NB4 (cell line): Measurements from ENCODE around the gene GFY.

ENCODE experiments used
- DNase-seq: peaks from one replicate; pipeline ENCODE4 v3.0.0; 2010; ENCODE audit warnings: low read depth
- H3K4me3 ChIP-seq: one replicate; pipeline ENCODE4 v1.5.1; 2011; ENCODE audit warnings: mild to moderate bottlenecking, low read depth, low read length, moderate library complexity
- CTCF ChIP-seq: IDR thresholded peaks from one replicate; pipeline ENCODE4 v1.5.1; 2012; ENCODE audit warnings: low read depth, low read length
- MAX ChIP-seq: IDR thresholded peaks from 2 replicates; pipeline ENCODE4 v1.6.1; 2011; ENCODE audit warnings: low read depth, low read length
- MYC ChIP-seq: IDR thresholded peaks from 2 replicates; pipeline ENCODE4 v1.6.1; 2011; ENCODE audit warnings: low read depth, low read length
- POLR2A ChIP-seq: IDR thresholded peaks from 2 replicates; pipeline ENCODE4 v1.6.1; 2011; ENCODE audit warnings: mild to moderate bottlenecking; ENCODE audit not compliant: insufficient read length; ENCODE audit errors: extremely low read depth

GFY gene

GRCh38 chr19:49434907-49435583, 9.9 kb downstream of the GFY start:
- H3K4me3 ChIP-seq, result no peak overlapping the region
- no peak for TF ChIP-seq MYC
- TF ChIP-seq MAX, result no peak
- no peak for TF ChIP-seq POLR2A
- no peak for TF ChIP-seq CTCF
- DNase-seq, result no peak

- no peak for TF ChIP-seq CTCF
- no peak for TF ChIP-seq MAX
- TF ChIP-seq POLR2A, result no peak
- TF ChIP-seq MYC, result no peak
- no peak overlapping the region for H3K4me3 ChIP-seq
- no peak for DNase-seq
These were observed 10.5 kb downstream of the GFY start for GRCh38 chr19:49435670-49436069.

GRCh38 chr19:49436381-49437017, 11.3 kb downstream of the GFY start:
- no peak for DNase-seq
- H3K4me3 ChIP-seq, result no peak overlapping the region
- TF ChIP-seq MAX, result no peak
- no peak for TF ChIP-seq MYC

- DNase-seq, result no peak
- no peak overlapping the region for H3K4me3 ChIP-seq
- no peak for TF ChIP-seq MYC
- TF ChIP-seq POLR2A, result no peak
- no peak for TF ChIP-seq MAX
- no peak for TF ChIP-seq CTCF
These were observed 12.0 kb downstream of the GFY start for GRCh38 chr19:49437231-49437630.

- DNase-seq, result no peak
- H3K4me3 ChIP-seq, result no peak overlapping the region
- TF ChIP-seq MYC (no peak), MAX (no peak), CTCF (no peak), POLR2A (no peak)
These were observed 13.1 kb downstream of the GFY start for GRCh38 chr19:49438261-49438660.

- H3K4me3 ChIP-seq, result no peak overlapping the region
- no peak for DNase-seq
- TF ChIP-seq CTCF (no peak), POLR2A (no peak), MAX (no peak), MYC (no peak)
These were observed 14.6 kb downstream of the GFY start for GRCh38 chr19:49439836-49440235.
